Medulla oblongata (tissue), 1 donor: ENCODE data around the gene ATM.
A peak's percentile ranks its signal among the peaks of the same experiment; 100 is the strongest.
"Not testable (repeated sequence)": the region's sequence is repeated elsewhere in the genome, so short reads cannot be mapped to it uniquely, and the experiment has no call there.

ENCODE experiments used
- DNase-seq: peaks from one replicate; pipeline ENCODE4 v3.0.0-alpha.2; 2015; ENCODE audit errors: extremely low spot score

ATM gene

DNA sequence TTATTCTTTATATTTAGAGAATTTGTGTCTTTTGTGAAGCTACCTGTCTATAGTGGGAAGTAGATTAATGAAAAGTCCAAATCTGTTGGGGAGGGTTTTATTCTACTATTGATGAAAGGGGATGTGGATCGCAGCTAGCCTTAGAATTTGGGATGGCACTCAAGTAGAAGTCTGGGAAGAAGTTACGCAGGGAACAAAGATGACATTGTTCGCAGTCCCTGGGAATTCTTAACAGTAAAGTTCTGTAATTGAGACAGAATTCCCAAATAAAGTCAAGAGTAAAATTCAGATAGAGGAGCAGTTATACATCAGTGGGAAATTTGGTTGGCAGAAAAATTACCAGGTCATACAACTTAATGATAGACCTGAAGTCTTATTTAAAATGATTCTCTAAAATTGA, 64.1 kb downstream of the ATM start:
- DNase-seq: no peak

DNA sequence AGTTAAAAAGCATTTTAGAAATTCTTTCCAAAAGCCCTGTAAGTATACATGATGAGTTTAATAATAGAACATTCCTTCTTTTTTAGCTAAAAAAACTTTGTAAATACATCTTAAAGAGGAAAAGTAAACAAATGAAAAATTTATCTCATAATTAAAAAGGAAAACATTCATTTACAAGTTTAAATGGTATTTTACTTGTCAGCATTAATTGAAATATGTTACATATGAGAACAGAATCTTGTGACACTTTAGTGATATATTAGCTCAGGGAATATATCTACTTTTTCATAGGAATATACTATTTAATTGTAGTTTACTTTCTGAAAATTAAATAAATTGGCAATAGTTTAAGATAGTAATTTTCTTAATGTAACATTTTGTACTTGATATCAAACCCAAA, 66.2 kb downstream of the ATM start:
- DNase-seq: not testable (repeated sequence)

DNA sequence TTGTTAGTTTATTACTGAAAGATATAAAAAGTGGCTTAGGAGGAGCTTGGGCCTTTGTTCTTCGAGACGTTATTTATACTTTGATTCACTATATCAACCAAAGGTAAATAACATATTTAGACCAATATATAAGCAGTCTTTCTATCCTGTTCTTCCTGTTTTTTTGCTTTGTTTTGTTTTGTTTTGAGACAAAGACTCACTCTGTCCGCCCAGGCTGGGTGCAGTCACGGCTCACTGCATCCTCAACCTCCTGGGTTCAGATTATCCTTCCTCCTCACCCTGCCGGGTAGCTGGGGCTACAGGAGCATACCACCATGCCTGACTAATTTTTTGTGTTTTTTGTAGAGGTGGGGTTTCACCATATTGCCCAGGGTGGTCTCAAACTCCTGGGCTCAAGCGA, 66.8 kb downstream of the ATM start:
- DNase-seq: no peak

DNA sequence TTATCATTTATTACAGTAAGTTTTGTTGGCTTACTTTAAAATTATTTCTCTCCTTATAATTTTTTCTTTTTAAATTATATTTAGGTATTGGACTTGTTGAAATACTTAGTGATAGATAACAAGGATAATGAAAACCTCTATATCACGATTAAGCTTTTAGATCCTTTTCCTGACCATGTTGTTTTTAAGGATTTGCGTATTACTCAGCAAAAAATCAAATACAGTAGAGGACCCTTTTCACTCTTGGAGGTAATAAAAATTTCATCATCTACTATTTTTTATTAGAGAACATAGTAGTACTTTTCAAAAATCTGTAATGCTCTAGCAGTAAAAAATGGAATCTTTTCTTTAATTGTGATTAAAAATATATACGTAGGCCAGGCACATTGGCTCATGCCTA, 70.4 kb downstream of the ATM start:
- DNase-seq: no peak

DNA sequence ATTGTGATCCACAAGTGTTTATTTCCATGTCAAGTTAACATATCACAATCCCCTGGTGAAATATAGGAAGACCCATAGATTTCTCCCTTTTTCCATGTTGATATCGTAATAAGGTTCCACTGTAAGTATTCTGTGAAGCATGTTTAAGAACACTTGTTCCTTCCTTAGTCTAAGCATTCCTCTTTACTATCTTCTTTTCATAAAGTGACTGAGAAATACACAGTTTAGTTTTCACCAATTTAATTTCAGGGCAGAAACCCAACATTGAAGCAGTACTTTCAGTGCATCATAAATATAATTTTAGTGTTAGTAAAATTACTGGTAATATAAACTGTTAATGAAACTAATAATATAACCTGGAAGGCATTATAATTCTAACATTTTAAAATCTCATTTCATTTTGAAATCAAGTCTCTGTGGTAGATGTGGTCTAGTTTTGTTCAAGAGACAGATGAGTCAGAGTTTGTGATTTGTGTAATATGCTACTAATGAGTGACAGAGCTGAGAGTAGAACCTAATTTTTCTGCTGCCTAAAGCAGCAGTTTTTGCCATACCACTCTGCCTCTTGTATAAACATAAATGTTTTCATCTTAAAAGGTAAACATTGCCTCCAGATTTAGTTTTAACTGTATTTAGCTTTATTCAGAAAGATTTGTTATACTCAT, 79.4 kb downstream of the ATM start:
- no peak for DNase-seq

DNA sequence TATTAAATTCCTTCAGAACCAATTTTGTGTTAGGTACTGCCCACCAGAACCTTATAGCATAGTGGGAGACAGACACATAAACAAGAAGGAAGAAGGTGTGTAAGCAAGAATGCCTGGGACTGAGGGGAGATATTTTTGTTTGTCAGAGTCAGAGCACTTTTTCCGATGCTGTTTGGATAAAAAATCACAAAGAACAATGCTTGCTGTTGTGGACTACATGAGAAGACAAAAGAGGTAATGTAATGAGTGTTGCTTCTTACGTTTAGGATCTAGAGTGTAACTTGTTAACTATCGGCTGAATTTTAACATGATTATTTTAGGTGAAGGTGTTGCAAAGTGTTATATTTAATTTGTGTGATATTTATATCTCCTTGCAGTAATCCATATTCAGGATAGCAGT, 84.9 kb downstream of the ATM start:
- peak; percentile 60 for DNase-seq

DNA sequence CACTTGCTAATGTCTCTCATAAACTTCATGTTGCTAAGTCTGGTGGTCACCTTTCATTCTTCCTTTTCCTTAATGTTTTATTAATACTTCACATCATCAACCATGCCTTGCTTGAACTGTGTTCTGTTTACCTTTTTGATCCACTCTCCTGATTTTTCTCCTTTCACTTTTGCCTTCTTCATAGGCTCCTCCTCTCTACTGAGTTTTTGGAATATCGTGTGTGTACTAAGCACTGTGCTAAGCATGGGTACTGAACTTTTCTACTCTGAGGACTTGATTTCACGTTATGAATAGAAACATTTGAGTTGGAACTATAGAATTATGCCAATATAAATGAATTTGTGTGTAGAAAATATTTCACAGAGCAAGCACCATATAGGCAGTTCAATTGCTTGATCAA, 90.6 kb downstream of the ATM start:
- no peak for DNase-seq

DNA sequence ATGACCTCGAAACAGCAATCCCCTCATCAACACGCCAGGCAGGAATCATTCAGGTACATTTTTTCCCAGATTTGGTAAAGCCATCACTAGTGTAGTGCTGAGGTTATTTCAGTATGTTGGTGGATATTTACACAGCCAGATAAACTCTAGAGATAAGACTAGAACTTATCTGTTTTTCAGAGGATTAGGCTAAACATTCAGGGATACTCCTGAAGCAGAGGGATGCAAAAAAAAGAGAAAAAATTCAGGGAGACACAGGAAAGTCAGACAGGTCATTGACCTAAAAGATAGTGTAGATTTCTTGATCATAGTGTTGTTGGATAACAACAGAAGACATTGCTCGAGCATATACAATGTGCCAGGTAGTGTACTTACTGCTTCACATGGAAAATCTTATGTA, 93.2 kb downstream of the ATM start:
- DNase-seq: no peak

DNA sequence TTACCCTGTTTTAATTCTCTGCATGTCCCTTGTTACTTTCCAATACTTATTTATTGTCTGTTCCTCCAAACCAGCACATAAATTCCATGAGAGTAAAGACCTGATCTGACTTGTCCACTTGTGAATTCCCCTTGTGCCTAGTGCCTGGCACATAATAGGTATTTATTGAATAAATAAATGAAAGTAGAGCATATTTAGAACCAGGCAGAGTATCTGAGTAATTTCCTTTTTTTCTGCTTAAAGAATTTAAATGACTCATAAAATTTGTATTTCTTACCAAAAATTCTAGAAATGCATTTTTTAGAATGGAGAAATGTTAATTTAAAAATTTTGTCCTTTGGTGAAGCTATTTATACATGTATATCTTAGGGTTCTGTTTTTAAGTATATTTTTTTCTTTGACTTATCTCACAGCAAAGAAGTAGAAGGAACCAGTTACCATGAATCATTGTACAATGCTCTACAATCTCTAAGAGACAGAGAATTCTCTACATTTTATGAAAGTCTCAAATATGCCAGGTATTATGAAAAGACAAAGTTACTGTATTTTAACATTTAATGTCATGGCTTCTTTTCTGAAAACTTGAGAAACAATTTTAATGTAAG, 96.8 kb downstream of the ATM start:
- DNase-seq: no peak

DNA sequence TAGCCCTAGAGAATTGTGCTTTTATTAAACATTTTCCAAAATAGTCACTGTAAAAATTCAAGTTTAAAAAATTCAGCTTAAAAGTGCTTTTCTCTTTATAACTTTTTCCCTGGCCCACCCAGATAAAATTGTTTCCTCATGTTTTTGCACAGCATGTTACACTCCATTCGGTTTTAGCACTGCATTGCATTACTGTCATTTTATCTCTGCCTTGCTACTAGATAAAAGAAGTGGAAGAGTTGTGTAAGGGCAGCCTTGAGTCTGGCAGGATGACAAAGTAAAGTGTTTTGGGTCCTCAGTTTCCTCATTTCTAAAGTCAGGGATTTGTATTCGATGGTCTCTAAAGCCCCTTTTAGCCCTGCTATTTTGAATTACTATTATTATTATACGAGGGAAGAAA, 99.8 kb downstream of the ATM start:
- DNase-seq: no peak

DNA sequence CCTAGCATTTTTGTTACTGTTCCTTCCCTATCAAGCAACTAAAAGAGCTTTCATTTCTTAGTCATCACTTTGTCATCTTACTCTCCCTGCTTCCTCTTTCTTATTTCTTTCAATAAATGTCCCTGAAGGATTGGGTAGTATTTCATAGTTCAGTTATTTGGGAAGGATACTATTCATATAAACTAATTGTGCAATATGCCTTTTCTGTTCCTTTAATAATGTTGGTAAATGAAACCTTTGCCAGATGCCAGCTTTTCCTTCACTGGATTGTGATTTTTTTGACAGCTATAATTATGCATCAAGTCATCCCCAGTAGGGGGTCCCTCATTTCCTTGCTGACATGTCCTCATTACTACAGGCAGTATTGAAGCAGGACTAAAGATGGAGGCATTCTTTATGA, 101.7 kb downstream of the ATM start:
- DNase-seq: no peak

DNA sequence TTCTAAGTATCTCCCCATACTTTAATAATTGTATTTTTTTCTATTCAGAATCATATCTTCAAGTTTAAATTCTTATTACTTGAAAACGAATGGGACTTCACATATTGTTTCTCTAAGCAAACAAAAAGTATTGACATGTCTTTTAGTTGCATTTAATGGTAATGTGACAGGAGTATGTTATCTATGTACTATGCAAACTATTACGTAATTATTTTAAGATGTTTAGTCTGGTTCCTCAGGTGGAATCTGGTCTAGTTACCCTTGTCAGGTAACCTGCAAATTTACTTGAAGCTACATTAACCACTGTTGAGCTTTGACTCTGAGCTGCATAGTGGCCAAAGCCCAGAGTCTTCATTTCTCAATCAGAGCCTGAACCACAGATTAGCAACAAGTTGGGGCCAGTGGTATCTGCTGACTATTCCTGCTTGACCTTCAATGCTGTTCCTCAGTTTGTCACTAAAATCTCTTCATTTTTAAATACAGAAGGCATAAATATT, 110.6 kb downstream of the ATM start:
- no peak for DNase-seq

DNA sequence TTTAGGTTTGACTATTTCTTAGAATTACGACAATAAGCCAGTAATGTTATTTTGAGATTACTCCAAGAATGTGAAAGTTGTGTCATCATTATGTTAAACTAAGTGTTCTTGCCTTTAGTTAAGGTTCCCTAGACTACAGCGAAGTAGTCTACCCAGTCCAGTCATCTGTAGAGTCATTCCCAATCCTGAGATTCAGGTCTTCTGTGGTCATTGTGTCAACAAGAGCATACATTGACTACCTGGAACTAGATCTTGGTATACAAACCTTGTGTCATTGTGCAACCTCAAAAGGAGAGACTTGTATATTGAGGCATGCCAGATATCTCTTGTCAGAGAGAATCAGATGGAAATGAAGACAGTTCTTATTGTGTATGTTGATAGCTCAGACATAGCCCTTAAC, 115.9 kb downstream of the ATM start:
- no peak for DNase-seq

DNA sequence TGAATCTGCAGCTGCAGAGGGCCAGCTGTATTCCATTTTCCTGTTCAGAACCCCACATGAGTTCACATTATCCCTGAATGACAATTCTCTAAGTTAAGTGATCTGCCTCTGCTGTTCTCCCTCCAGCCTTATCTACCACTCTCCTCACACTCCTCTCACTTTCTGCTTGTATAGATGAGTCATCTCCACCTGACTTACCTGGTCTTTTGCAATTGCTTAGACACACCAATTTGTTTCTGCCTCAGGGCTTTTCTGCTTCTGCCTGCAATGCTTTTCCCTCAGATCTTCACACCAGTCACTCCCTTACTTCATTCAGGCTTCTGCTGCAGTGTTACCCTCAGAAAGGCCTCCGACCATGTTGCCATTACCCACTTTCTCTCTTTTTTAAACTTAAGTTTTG, 118.1 kb downstream of the ATM start:
- no peak for DNase-seq

DNA sequence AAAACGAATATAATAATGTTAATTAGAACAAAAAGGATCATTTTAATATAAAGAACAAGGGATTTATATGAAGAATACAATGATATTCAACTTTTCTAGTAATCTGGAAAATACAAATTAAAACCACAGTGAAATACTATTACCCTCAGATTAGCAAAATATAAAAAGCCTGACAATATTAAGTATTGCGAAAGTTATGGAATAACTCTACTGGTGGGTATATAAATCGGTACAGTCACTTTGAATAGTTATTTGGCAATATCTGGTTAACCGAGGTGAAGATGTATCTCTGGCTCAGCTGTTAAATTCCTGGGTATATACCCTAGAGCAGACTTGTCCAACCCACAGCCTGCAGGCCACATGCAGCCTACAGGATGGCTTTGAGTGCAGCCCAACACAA, 118.8 kb downstream of the ATM start:
- DNase-seq: no peak

DNA sequence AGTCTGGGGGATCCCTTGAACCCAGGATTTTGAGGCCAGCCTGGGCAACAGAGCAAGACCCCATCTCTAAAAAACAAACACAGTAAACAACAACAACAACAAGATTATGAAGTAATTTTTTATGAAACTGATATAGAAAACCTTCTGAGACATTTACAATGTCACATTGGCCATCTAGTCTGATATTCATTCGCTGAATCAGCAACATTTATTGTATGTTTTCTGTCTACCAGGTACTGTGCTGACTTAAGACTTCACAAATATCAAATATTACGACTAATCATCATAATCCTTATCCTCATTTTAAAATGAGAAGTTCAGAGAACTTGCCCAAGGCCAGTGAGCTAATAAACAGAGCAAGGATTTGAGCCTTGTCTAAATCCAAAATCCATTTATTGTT, 120.8 kb downstream of the ATM start:
- DNase-seq: no peak

DNA sequence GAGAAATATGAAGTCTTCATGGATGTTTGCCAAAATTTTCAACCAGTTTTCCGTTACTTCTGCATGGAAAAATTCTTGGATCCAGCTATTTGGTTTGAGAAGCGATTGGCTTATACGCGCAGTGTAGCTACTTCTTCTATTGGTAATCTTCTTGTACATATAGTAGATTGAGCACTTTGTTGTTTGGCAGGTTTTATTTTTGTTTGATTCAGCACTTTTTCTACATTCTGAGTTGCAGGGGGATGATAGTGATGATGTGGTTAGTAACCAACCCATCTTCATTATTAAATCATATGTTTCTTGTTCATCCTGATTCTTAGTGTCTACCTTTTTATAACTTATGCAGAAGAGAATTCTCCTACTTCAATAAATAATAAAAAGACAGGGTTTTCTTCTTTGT, 122.9 kb downstream of the ATM start:
- DNase-seq: no peak

DNA sequence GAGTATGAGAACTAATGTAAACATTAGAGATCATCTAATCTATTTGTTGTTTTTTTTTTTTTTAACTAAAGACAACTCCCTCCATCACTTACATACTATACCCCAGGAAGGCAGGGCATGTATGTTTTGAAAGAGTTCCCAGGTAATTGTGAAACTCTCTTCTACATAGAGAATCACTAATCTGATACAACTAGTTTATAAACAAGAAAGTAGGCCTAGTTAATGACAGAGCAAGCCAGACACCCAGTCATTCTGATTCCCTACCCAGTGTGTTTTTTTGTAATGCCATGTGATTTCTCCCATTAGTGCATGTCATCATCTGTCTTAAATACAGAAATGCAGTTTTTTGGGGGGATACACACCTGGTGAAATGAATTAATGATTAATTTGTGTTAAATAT, 123.6 kb downstream of the ATM start:
- no peak for DNase-seq

DNA sequence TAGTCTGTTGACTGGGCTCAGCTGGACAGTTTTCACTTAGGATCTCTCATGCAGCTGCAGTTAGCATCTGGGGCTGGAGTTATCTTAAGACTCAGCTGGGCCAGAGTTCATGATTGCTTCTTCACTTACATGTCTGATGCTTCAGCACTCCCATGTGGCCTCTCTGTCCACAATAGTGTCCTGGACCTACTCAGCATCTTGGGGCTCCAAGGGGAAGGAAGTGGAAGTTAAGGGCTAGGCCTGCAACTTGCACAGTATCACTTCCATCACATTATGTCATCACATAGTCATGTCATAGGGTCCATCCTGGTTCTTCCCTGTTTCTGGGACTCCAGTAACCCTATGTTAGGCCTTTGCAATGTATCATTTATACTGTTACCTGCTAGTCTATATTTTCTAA, 128.6 kb downstream of the ATM start:
- no peak for DNase-seq

DNA sequence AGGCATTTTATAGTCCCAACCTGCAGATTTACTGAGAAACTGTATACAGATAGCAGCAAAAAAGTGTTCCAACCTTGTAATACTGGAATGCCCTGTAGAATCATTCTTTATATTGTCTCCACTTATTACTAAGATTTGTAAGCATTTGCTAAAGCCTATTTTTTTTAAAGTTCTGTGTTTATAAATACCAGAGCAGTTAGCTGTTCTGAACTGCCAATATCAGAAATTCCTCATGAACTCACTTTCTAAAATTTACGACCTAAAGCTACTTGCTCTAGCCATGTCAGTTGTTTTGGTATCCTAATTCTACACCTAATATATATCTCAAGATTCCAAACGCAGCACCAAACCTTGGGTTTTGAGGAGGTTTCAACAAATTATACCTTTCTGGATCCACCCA, 141.3 kb downstream of the ATM start:
- DNase-seq: no peak

DNA sequence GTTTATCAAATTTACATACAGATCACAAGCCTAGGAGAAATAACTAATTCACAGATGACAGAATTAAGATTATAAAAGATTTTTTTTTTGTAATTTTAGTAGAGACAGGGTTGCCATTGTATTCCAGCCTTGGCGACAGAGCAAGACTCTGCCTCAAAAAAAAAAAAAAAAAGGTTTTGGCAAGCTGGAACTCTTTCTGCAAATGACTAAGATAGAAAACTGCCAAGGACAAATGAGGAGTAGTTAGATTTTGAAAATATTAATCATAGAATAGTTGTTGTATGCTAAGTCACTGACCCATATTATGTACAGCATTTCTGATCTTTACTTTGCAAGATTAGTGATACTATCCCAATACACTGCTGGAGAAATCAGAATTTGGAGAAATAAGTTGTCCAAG, 145.3 kb downstream of the ATM start:
- DNase-seq: no peak

DNA sequence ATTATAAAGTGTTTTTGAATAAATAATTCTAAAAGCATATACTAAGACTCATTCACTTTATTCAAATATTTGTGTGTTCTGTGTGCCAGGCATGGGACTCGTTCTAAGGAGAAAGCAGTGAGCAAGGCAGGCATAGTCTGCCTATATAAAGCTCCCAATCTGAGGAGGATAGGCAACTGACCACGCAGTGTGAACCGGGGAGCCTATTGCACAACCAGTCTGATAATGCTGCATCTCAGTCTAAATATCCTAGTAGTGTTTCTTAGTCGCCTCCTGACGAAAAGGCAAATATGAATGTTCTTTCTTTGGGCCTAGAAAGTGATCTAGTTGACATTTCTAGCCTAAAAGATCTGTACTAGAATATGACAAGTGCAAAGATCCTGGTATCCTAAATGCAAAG, 146.2 kb downstream of the ATM start:
- DNase-seq: no peak

DNA sequence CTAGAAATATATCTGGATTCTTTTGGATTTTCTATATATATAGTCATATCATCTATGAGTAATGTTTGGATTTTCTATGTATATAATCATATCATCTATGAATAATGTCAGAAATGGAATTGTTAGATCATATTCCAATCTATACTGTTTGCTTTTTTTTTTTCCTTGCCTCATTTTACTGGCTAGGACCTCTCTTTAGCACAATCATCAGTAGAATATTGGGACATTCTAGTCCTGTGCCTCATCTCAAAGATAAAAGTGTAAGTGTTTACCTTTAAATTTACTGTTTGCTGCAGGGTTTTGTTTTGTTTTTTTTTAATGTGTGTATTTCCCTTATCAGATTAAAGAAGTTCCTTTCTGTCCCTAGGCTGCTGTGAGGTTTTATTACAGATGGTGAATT, 147.4 kb downstream of the ATM start:
- no peak for DNase-seq

DNA sequence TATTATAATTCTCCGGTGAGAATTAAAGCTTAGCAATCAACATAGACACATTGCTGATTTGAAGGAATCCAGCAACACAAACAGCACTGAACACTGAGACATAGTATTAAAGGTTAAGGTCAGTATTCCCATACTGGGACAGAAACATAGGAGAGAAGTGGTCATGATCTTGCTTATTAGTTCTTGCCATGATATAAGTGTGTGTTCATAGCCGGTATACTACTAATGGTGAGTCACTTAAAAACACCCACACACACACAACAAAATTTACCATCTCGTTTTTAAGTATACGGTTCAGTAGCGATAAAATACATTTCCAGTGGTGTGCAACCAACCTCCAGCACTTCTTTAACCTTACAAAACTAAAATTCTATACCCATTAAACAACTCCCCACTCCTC, 148.1 kb downstream of the ATM start:
- DNase-seq: no peak
